MM.1S (cell line): Measurements from ENCODE around the gene SSBP1.

Experiments used
- DNase-seq: peaks from one replicate; pipeline ENCODE4 v3.0.0-alpha.2; 2015
- H2AFZ ChIP-seq: fragments of 300-600 bp; sonication (generic); 2 replicates; pipeline ENCODE4 v1.6.0; 2016; ENCODE audit warnings: antibody characterized with exemption, low read length
- H3F3A ChIP-seq: fragments of 300-600 bp; sonication (generic); 2 replicates; pipeline ENCODE4 v1.6.1; 2016; ENCODE audit warnings: mild to moderate bottlenecking, antibody characterized with exemption, low read length, moderate library complexity, mixed read lengths; ENCODE audit not compliant: insufficient read depth
- H3K27ac ChIP-seq: fragments of 300-600 bp; sonication (generic); 2 replicates; pipeline ENCODE4 v1.5.1; 2016; ENCODE audit warnings: mild to moderate bottlenecking, low read length
- H3K27me3 ChIP-seq: fragments of 300-600 bp; sonication (generic); replicated peaks from 2 replicates; pipeline ENCODE4 v1.6.0; 2016; ENCODE audit warnings: low read length; ENCODE audit not compliant: insufficient read depth
- H3K36me3 ChIP-seq: fragments of 300-600 bp; sonication (generic); replicated peaks from 2 replicates; pipeline ENCODE4 v1.6.1; 2016; ENCODE audit warnings: mild to moderate bottlenecking, low read length, mixed read lengths; ENCODE audit not compliant: insufficient read depth
- H3K4me1 ChIP-seq: fragments of 300-600 bp; sonication (generic); 2 replicates; pipeline ENCODE4 v1.6.1; 2016; ENCODE audit warnings: low read length, mixed read lengths
- H3K4me2 ChIP-seq: fragments of 300-600 bp; sonication (generic); 2 replicates; pipeline ENCODE4 v1.6.0; 2016; ENCODE audit warnings: low read depth, low read length
- H3K4me3 ChIP-seq: fragments of 300-600 bp; sonication (generic); 2 replicates; pipeline ENCODE4 v1.5.1; 2016; ENCODE audit warnings: low read length, mixed read lengths
- H3K79me2 ChIP-seq: fragments of 300-600 bp; sonication (generic); 2 replicates; pipeline ENCODE4 v1.6.1; 2016; ENCODE audit warnings: mixed run types, low read length, mixed read lengths
- H3K9ac ChIP-seq: fragments of 300-600 bp; sonication (generic); 2 replicates; pipeline ENCODE4 v1.6.1; 2016; ENCODE audit warnings: low read length, mixed read lengths
- H3K9me2 ChIP-seq: fragments of 300-600 bp; sonication (generic); replicated peaks from 2 replicates; pipeline ENCODE4 v1.6.1; 2016; ENCODE audit warnings: mild to moderate bottlenecking, low read length, mixed read lengths; ENCODE audit not compliant: insufficient read depth
- H3K9me3 ChIP-seq: fragments of 300-600 bp; sonication (generic); replicated peaks from 2 replicates; pipeline ENCODE4 v1.6.1; 2016; ENCODE audit warnings: mild to moderate bottlenecking, low read length, mixed read lengths; ENCODE audit not compliant: insufficient read depth
- H4K20me1 ChIP-seq: fragments of 300-600 bp; sonication (generic); 2 replicates; pipeline ENCODE4 v1.6.1; 2016; ENCODE audit warnings: mild to moderate bottlenecking, low read length, moderate library complexity, mixed read lengths; ENCODE audit not compliant: insufficient read depth
- CTCF ChIP-seq: fragments of 300-600 bp; sonication (generic); IDR thresholded peaks from 2 replicates; pipeline ENCODE4 v1.5.1; 2016; ENCODE audit warnings: antibody characterized with exemption, low read length, mixed read lengths
- EZH2 ChIP-seq: fragments of 300-600 bp; sonication (generic); optimal IDR thresholded peaks from 2 replicates; pipeline ENCODE3; 2017; ENCODE audit warnings: low read depth, mild to moderate bottlenecking, antibody characterized with exemption, low read length, mixed read lengths
- EZH2phosphoT487 ChIP-seq: fragments of 300-600 bp; sonication (generic); IDR thresholded peaks from 2 replicates; pipeline ENCODE4 v1.6.1; 2018; ENCODE audit warnings: antibody characterized with exemption, low read length

The SSBP1 gene

GRCh38 chr7:141722529-141722928 is 15.6 kb upstream of the SSBP1 start:
- DNase-seq, result no peak
- Histone ChIP-seq H3K9me2 (no peaks in the 10 kb centered on the region), H3K4me3 (no peak overlapping the region), H3K9me3 (no peaks in the 10 kb centered on the region), H3K9ac (no peak overlapping the region), H3K4me2 (no peak overlapping the region), H4K20me1 (no peaks in the 10 kb centered on the region), H3K36me3 (no peaks in the 10 kb centered on the region), H3K27ac (no peak overlapping the region), H3K27me3 (no peaks in the 10 kb centered on the region), H3F3A (no peaks in the 10 kb centered on the region), H2AFZ (no peak overlapping the region), H3K79me2 (no peaks in the 10 kb centered on the region), H3K4me1 (no peaks in the 10 kb centered on the region)
- no peak for TF ChIP-seq EZH2phosphoT487
- no peak for TF ChIP-seq CTCF
- no peak for TF ChIP-seq EZH2

- Histone ChIP-seq H3K36me3 (no peaks in the 10 kb centered on the region), H3K27ac (no peak overlapping the region), H3K4me3 (no peak overlapping the region), H3K9ac (no peak overlapping the region), H3K9me3 (no peaks in the 10 kb centered on the region), H2AFZ (no peak overlapping the region), H3K27me3 (no peaks in the 10 kb centered on the region), H3F3A (no peaks in the 10 kb centered on the region), H3K4me2 (no peak overlapping the region), H3K4me1 (no peaks in the 10 kb centered on the region), H3K9me2 (no peaks in the 10 kb centered on the region), H3K79me2 (no peaks in the 10 kb centered on the region), H4K20me1 (no peaks in the 10 kb centered on the region)
- TF ChIP-seq CTCF (no peak), EZH2 (no peak), EZH2phosphoT487 (no peak)
- DNase-seq, result no peak
Measured at GRCh38 chr7:141729020-141729419, 9.1 kb upstream of the SSBP1 start.

GRCh38 chr7:141731476-141732149 is 6.5 kb upstream of the SSBP1 start:
- no peak for DNase-seq
- no peaks in the 10 kb centered on the region for H3K36me3 ChIP-seq
- TF ChIP-seq EZH2 (no peak), EZH2phosphoT487 (no peak), CTCF (no peak)
- H4K20me1 ChIP-seq, result no peaks in the 10 kb centered on the region
- no peak overlapping the region for H2AFZ ChIP-seq
- no peak overlapping the region for H3K4me2 ChIP-seq
- H3K79me2 ChIP-seq, result no peaks in the 10 kb centered on the region
- H3K9me2 ChIP-seq, result no peaks in the 10 kb centered on the region
- no peaks in the 10 kb centered on the region for H3K9me3 ChIP-seq
- no peak overlapping the region for H3K27ac ChIP-seq
- no peak overlapping the region for H3K4me3 ChIP-seq
- H3K9ac ChIP-seq, result no peak overlapping the region
- no peaks in the 10 kb centered on the region for H3K4me1 ChIP-seq
- H3K27me3 ChIP-seq, result no peaks in the 10 kb centered on the region
- no peaks in the 10 kb centered on the region for H3F3A ChIP-seq
